Natural killer cell treated with Interleukin-12 subunit alpha and Interleukin-12 subunit beta and Interleukin-15 and Interleukin-18, amount 100 ng/mL, for 72 hours (primary cell): ENCODE results near the gene MGAT5. TPM values are rescaled to one million over a fixed set of nuclear protein-coding genes. Genes with fewer than 3 reads are reported as not detected.
"Not testable (repeated sequence)": the region's sequence is repeated elsewhere in the genome, so short reads cannot be mapped to it uniquely, and the experiment has no call there.

Source experiments
- ATAC-seq, 2 donors: fragments of 150-1000 bp; cut with Tn5 transposase in 1 of 2; sonication (Bioruptor Pico), chemical (Tn5 transposase) in 1 of 2; 2 replicates each; pipeline ENCODE4 v1.10.0; 2021
- DNase-seq: peaks from one replicate; pipeline ENCODE4 v3.0.0; 2022; ENCODE audit warnings: low spot score
- H3K27ac Mint-ChIP-seq, 2 donors: 1 replicate in 1 of 2; 2 replicates in 1 of 2; pipeline ENCODE4 v1.8.0; 2022; ENCODE audit warnings: mixed read lengths in 2 of 2, mild to moderate bottlenecking in 1 of 2, moderate library complexity in 1 of 2
- H3K27me3 Mint-ChIP-seq, 2 donors: 1 replicate in 1 of 2; 2 replicates in 1 of 2; pipeline ENCODE4 v1.8.0; 2022; ENCODE audit warnings: mixed read lengths in 2 of 2
- H3K36me3 Mint-ChIP-seq: one replicate; pipeline ENCODE4 v1.8.0; 2022; ENCODE audit warnings: mixed read lengths
- H3K4me1 Mint-ChIP-seq, 2 donors: 1 replicate in 1 of 2; 2 replicates in 1 of 2; pipeline ENCODE4 v1.8.0; 2022; ENCODE audit warnings: low read depth in 2 of 2, mixed read lengths in 2 of 2, mild to moderate bottlenecking in 1 of 2
- H3K4me3 Mint-ChIP-seq: one replicate; pipeline ENCODE4 v1.8.0; 2022; ENCODE audit warnings: mixed read lengths
- H3K9me3 Mint-ChIP-seq: 2 replicates; pipeline ENCODE4 v1.8.0; 2022; ENCODE audit warnings: mixed read lengths
- total RNA-seq, 2 donors: library from RNA; stranded (reverse); gene quantifications; one replicate each; pipeline ENCODE4 v1.2.3, GENCODE V29; 2022

MGAT5 gene
- total RNA-seq, 2 donors from 2014 or later = 58.1 to 99.5 TPM

DNA sequence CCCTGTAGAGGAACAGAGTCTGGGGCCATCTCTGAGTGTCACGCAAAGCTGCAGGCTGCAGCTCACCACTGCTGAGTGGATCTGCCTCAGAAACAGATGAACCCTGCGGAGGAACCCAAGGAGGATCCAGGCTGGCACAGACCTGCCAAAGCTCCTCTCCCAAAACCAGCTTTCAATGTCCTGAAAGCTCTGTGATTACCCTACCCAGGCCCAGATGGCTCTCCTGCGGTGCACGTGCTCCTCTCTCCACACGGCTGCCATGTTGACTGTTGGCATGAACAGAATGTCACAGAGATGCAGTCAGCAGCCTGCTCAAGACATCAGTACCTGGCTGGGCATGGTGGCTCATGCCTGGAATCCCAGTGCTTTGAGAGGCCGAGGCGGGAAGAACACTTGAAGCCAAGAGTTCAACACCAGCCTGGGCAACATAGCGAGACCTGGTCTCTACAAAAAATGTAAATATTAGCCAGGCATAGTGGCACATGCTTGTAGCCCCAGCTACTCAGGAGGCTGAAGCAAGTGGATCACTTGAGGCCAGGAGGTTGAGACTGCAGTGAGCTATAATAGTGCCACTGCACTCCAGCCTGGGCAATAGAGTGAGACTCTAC lies 216.8 kb downstream of the MGAT5 start:
- Mint-ChIP-seq H3K4me3 (no peak overlapping the region), H3K36me3 (peaks cover 9% of the 10 kb centered on the region), H3K27me3 (peaks cover 0 to 2% of the 10 kb centered on the region in 2 donors), H3K27ac (no peak overlapping the region), H3K4me1 (no peaks in the 10 kb centered on the region), H3K9me3 (no peaks in the 10 kb centered on the region)
- no peak for DNase-seq
- peak in 1 of 2 donors; percentile 40 for ATAC-seq

DNA sequence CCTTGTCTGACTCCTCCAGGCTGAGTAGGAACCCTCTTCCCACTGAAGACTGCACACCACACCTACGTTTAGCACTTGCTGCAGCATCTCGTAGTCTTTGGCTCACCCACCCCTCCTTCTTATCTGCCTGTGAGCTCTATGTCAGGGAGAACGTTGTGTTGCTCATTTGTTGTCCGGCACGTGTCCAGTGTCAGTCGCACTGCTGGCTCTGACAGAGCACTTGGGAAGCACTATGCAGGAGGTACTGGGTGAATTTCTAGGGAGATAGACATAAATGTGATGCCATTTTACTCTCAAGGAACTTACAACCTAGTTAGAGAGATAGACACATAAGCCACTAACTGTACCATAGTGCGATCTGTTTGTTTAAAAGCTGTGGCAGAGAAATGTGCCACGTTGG lies 223.1 kb downstream of the MGAT5 start:
- not testable (repeated sequence) for H3K4me1 Mint-ChIP-seq, DNase-seq, H3K4me3 Mint-ChIP-seq, H3K27ac Mint-ChIP-seq, H3K27me3 Mint-ChIP-seq, H3K36me3 Mint-ChIP-seq, ATAC-seq, H3K9me3 Mint-ChIP-seq

DNA sequence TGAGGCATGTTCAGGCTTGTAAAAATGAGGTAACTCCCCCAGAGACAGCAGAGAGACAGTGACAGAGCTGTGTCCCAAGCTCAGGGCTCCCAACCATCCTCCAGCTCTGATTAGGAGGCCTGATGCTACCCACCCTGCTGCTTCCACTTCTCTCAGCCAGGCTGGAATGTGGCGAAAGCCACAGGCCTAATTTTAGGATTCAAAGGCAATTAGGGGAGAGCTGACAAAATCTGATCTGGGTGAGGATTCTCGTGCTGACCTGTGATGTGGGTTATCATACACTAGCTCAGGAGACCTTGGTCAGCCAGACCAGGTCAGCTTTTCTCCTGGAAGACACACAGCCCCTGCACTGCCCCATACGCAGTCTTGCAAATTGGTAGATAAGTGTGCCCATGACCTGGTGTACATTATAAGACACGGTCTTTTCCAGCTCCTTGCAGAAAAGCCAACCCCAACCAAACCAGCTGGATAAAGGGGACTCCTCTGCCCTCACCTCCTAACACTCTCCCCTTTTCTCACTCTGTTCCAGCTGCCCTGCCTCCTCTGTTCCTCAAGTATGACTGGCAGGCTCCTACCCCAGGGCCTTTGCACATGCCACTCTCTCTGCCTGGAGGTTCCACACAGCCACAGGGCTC lies 225.9 kb downstream of the MGAT5 start:
- Mint-ChIP-seq H3K36me3 (no peaks in the 10 kb centered on the region), H3K4me1 (no peaks in the 10 kb centered on the region), H3K27ac (no peak overlapping the region), H3K4me3 (no peak overlapping the region), H3K9me3 (no peaks in the 10 kb centered on the region), H3K27me3 (no peaks in the 10 kb centered on the region)
- DNase-seq = no peak
- ATAC-seq = no peak

DNA sequence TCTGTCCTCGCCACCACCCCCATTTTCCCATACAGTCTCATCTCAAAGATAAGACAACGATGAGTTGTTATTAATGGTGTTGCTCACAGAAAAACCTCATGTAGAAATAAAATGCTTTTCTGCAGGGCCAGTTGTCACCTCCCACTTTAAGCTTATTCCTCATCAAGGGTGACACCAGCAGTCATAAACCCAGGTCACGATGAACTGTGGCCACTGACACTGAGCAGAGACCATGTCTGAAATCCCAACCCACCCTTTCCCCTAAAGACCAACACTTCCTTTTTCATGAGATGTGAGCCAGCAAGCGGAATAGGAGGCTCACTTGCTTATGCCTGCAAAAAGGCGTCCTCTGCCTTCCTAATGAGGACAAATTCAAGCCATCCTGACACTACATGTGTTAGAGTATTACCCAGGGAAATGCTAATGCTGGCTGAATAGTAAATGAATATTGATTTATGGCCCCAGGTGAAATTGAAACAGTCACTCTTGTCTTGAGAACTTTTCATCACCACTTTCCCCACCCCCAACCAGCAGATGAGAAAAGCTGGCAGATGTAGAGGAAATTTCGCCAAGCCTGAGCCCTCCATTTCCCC lies 228.4 kb downstream of the MGAT5 start:
- no peak for ATAC-seq
- Mint-ChIP-seq H3K27ac (no peak overlapping the region), H3K36me3 (no peaks in the 10 kb centered on the region), H3K27me3 (no peaks in the 10 kb centered on the region), H3K9me3 (no peaks in the 10 kb centered on the region), H3K4me3 (no peak overlapping the region), H3K4me1 (no peaks in the 10 kb centered on the region)
- DNase-seq = no peak

DNA sequence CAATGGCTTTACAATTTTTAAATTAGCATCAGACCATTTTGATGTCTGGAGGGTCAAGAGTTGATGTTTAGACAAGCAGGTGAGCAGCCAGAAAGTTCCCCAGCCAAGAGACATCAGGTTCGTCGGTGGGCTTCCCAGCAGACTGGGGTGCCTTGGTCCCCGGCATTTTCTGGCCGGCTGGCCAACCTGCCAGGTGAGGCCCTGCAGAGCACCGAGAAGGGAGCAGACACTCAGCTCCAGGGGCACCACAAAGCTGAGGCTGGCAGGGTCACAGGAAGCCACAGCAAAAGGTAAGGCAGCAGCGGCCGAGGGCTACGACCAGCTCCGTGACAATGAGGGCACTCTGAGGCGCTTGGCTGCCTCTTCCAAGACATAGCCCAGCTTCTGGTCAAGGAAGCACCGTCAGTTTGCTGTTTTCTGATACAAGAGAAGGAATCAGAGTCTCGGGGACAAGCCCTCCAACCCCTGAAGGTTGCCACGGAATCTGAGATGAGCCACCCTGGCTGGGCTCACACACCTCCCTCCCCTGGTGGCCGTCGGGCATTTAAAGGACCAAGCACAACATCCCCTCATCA lies 229.0 kb downstream of the MGAT5 start:
- no peaks in the 10 kb centered on the region for H3K36me3 Mint-ChIP-seq
- DNase-seq = no peak
- no peaks in the 10 kb centered on the region for H3K27me3 Mint-ChIP-seq
- no peaks in the 10 kb centered on the region for H3K4me1 Mint-ChIP-seq
- H3K4me3 Mint-ChIP-seq = no peak overlapping the region
- H3K9me3 Mint-ChIP-seq = no peaks in the 10 kb centered on the region
- no peak for ATAC-seq
- H3K27ac Mint-ChIP-seq = no peak overlapping the region

DNA sequence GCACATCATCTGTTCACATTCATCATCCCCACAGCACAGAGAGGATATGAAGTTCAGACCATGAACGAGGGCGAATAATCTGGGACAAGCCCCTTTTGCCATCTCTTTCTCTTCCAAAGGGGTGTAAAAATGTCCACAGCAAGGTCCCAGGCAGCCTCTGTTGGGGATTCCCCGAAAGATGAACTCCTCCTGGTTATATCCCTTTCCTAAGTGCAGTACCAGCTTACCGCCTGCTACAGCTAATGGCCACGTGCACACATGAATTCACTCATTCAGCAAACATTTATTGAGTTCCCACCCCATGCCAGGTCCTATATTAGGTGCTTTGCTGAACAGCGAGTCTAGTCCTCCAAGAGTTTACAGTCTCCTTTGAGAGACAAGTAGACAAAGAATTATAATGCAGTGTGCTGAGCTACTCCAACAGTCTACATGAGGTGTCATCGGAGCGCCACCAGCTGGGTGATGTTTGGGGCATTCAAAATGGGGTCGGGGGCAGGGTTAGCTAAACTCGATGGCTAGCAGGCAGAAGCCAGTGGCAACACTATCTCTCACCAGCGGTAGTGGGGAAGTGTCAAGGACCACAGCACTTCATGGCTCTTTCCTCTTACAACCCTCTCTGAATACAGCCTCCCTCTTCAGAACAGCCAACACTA lies 236.0 kb downstream of the MGAT5 start:
- peaks cover 0 to 2% of the 10 kb centered on the region in 2 donors for H3K27me3 Mint-ChIP-seq
- no peaks in the 10 kb centered on the region for H3K9me3 Mint-ChIP-seq
- H3K4me3 Mint-ChIP-seq = no peak overlapping the region
- peaks cover 0 to 9% of the 10 kb centered on the region in 2 donors for H3K4me1 Mint-ChIP-seq
- H3K27ac Mint-ChIP-seq = no peak overlapping the region
- ATAC-seq (no peak), DNase-seq (no peak)
- no peaks in the 10 kb centered on the region for H3K36me3 Mint-ChIP-seq

DNA sequence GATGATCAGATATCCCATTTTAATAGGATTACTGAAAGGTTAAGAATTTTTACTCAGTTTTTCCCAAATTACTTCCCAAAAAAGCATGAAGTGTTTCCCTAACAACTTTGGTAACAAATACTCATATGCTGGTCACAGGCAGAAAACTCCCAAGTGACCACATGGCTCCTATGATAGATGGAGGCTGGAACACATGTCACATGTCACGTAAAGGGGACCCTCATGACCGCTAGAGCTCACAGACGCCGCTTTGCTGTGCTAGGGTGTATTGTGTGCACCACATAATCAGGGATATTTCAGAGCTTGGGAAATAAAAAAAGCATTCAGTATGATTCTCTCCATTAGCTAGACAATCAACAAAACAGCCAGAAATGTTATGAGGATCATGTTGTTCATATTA lies 236.7 kb downstream of the MGAT5 start:
- H3K9me3 Mint-ChIP-seq = no peaks in the 10 kb centered on the region
- H3K4me1 Mint-ChIP-seq = peaks cover 0 to 9% of the 10 kb centered on the region in 2 donors
- H3K36me3 Mint-ChIP-seq = no peaks in the 10 kb centered on the region
- no peak overlapping the region for H3K27ac Mint-ChIP-seq
- H3K4me3 Mint-ChIP-seq = no peak overlapping the region
- peaks cover 0 to 2% of the 10 kb centered on the region in 2 donors for H3K27me3 Mint-ChIP-seq
- ATAC-seq = no peak
- no peak for DNase-seq

DNA sequence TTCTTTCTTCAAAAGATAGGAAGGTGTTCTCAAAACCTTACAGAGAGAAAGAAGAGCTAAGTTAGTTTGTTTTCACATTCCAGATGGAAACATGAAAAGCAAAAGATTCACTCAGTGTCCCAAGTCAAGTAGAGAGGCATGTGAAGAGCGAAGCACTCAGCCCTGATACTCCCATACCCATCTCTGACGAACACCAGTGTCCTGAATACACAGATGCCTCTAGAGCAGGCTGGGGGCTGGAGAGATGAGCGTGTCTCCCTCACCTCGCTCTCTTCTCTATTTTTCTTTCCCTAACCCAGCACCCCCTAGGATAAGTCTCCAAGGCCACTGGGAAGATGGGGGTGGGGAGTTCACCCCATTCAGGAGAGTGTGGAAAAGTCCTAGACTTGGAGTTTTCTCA lies 237.2 kb downstream of the MGAT5 start:
- Mint-ChIP-seq H3K4me1 (peaks cover 0 to 9% of the 10 kb centered on the region in 2 donors), H3K9me3 (no peaks in the 10 kb centered on the region), H3K27me3 (peaks cover 0 to 2% of the 10 kb centered on the region in 2 donors), H3K4me3 (no peak overlapping the region), H3K36me3 (no peaks in the 10 kb centered on the region), H3K27ac (no peak overlapping the region)
- no peak for ATAC-seq
- DNase-seq = no peak

DNA sequence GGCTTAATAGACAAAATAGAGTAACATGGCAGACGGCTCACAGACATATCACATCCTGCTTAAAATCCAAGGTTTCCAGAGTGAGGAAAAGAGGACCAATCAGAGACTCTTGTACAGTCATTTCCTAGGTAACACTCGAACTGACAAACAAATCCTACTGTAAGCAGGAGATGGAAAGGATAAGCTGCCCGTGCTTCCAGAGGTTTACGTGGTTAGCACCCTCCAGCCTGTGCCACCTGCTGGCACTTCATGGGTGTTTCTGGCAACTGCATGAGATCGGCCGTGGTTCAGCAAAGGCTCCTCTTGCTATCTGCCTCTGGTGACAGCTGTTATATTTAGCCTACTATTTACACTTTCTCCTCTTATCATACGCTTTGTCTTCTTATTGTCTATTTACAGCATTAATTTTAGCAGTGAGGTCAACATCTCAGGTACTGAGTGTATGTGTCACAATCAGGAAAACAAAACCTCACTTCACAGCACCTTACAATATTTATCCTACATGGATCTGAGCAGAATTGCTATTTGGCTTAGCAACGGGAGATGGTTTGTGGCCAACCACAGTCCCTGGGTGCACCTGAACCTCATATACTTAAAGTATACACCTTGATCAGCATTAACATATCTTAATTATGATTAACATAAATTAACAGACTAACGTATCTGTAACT lies 238.0 kb downstream of the MGAT5 start:
- peaks cover 0 to 2% of the 10 kb centered on the region in 2 donors for H3K27me3 Mint-ChIP-seq
- no peaks in the 10 kb centered on the region for H3K9me3 Mint-ChIP-seq
- DNase-seq (no peak), ATAC-seq (no peak)
- no peak overlapping the region for H3K27ac Mint-ChIP-seq
- H3K4me1 Mint-ChIP-seq = peaks cover 2 to 9% of the 10 kb centered on the region in 2 donors
- H3K4me3 Mint-ChIP-seq = no peak overlapping the region
- H3K36me3 Mint-ChIP-seq = no peaks in the 10 kb centered on the region

DNA sequence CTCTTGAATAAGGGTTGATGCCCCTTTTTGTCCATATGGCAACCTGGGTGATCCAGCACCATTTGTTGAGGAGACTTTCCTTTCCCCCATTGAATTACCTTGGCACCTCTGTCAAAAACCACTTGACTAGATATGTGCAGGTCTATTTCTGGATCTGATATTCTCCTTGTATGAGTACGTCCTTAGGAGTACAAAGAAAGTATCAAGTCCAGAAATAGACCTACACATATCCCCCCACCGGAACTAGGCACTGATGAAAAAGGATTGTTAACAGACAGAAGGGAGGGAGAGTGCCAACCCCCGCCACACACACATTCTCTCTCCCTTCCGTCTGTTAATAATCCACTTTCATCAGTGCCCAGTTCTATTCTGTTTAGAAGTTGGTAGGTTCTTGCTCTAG lies 239.9 kb downstream of the MGAT5 start:
- no peaks in the 10 kb centered on the region for H3K9me3 Mint-ChIP-seq
- DNase-seq = no peak

DNA sequence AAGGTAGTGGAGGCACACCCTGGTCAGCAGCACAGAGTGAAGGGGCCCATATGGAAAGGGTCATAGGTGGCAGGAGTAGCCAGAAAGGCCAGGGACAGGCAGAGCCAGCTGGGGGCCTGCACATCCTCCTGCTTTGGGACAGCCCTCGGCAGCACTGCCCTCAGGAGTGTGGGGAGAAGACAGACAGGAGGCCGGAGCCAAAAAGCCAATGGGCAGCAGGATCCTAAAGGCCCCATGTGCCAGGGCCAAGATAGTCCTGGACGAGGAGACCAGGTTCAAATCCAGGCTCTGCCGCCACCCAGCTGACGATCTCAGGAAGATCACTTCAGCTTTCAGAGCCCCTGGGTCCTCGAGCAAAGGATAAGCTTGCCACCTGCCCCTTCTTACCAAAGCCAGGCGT lies 244.8 kb downstream of the MGAT5 start:
- Mint-ChIP-seq H3K9me3 (no peaks in the 10 kb centered on the region), H3K36me3 (no peaks in the 10 kb centered on the region), H3K27ac (no peak overlapping the region), H3K4me3 (no peak overlapping the region), H3K27me3 (no peaks in the 10 kb centered on the region), H3K4me1 (peaks cover 0 to 3% of the 10 kb centered on the region in 2 donors)
- ATAC-seq (no peak), DNase-seq (no peak)

More for the DNA sequence above, 239.9 kb downstream of the MGAT5 start:
- Mint-ChIP-seq H3K4me1 (peaks cover 3 to 5% of the 10 kb centered on the region in 2 donors), H3K27me3 (no peaks in the 10 kb centered on the region), H3K36me3 (no peaks in the 10 kb centered on the region), H3K27ac (no peak overlapping the region), H3K4me3 (no peak overlapping the region)
- ATAC-seq = no peak

DNA sequence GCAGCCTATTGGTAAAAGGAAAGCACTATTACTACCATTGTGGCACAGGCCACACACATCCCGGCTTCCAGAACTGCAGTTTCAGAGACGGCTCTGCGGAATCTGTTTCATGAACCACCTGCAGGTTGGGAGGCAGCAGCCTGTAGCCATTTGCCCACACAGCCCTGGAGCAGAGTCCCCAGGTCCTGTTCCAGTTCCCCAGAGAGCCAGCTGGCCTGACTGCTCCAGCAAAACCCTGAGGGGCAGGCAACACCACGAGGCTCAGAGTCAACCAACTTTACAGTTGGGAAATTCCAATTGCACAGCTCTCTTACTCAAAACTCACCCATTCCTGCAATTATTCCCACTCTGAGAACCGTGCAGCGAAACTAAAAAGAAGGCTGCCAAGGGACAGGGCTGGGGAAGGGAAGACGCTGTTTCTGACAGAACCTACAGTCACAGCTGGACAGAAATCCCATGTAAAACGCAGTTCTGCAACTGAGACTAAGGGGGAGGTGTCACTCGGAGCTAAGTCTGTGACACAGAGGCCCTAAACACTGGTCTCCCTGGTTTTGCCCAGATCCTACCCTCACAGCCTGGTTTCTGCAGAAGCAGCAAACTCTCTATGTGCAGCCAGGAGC lies 245.5 kb downstream of the MGAT5 start:
- Mint-ChIP-seq H3K27me3 (no peaks in the 10 kb centered on the region), H3K4me1 (peaks cover 0 to 3% of the 10 kb centered on the region in 2 donors), H3K27ac (no peak overlapping the region), H3K36me3 (no peaks in the 10 kb centered on the region), H3K4me3 (no peak overlapping the region), H3K9me3 (no peaks in the 10 kb centered on the region)
- ATAC-seq (no peak), DNase-seq (no peak)

DNA sequence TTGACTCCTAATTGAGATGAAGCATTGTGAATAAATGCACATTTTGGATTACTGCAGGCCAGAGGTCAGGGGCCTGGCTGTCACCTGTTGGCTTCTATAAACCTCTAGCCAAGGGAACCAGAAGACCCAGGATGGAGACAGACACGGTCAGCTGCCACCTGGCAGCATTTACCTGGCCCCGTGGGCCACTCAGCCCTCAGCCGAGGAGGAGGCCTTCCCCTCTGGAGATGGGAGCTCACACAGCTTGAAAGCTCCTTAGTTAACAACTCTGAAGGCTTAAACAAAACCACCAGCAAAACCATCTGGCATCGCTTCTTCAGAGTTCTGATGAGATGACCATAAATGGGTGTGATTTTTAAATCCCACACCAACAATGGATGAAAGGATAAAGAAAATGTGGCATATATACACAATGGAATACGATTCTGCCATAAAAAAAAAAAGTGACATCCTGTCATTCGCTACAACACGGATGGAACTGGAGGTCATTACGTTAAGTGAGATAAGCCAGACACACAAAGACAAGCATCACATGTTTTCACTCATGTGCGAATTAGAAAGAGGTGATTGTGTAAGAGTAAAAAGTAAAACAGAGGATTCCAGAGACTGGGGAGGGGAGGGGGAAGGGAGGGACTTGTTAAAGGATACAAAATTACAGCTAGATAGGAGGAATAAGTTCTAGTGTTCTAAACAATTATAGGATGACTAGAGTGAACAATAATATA lies 246.5 kb downstream of the MGAT5 start:
- Mint-ChIP-seq H3K4me3 (no peak overlapping the region), H3K27me3 (no peaks in the 10 kb centered on the region), H3K9me3 (no peaks in the 10 kb centered on the region), H3K27ac (no peak overlapping the region), H3K36me3 (no peaks in the 10 kb centered on the region), H3K4me1 (peaks cover 0 to 3% of the 10 kb centered on the region in 2 donors)
- DNase-seq (no peak), ATAC-seq (no peak)
